MM.1S (cell line): ENCODE measurements around the gene PRKG1.

ENCODE experiments used
- DNase-seq: peaks from one replicate; pipeline ENCODE4 v3.0.0-alpha.2; 2015
- H2AFZ ChIP-seq: fragments of 300-600 bp; sonication (generic); 2 replicates; pipeline ENCODE4 v1.6.0; 2016; ENCODE audit warnings: antibody characterized with exemption, low read length
- H3F3A ChIP-seq: fragments of 300-600 bp; sonication (generic); 2 replicates; pipeline ENCODE4 v1.6.1; 2016; ENCODE audit warnings: mild to moderate bottlenecking, antibody characterized with exemption, low read length, moderate library complexity, mixed read lengths; ENCODE audit not compliant: insufficient read depth
- H3K27ac ChIP-seq: fragments of 300-600 bp; sonication (generic); 2 replicates; pipeline ENCODE4 v1.5.1; 2016; ENCODE audit warnings: mild to moderate bottlenecking, low read length
- H3K27me3 ChIP-seq: fragments of 300-600 bp; sonication (generic); replicated peaks from 2 replicates; pipeline ENCODE4 v1.6.0; 2016; ENCODE audit warnings: low read length; ENCODE audit not compliant: insufficient read depth
- H3K36me3 ChIP-seq: fragments of 300-600 bp; sonication (generic); replicated peaks from 2 replicates; pipeline ENCODE4 v1.6.1; 2016; ENCODE audit warnings: mild to moderate bottlenecking, low read length, mixed read lengths; ENCODE audit not compliant: insufficient read depth
- H3K4me1 ChIP-seq: fragments of 300-600 bp; sonication (generic); 2 replicates; pipeline ENCODE4 v1.6.1; 2016; ENCODE audit warnings: low read length, mixed read lengths
- H3K4me2 ChIP-seq: fragments of 300-600 bp; sonication (generic); 2 replicates; pipeline ENCODE4 v1.6.0; 2016; ENCODE audit warnings: low read depth, low read length
- H3K4me3 ChIP-seq: fragments of 300-600 bp; sonication (generic); 2 replicates; pipeline ENCODE4 v1.5.1; 2016; ENCODE audit warnings: low read length, mixed read lengths
- H3K79me2 ChIP-seq: fragments of 300-600 bp; sonication (generic); 2 replicates; pipeline ENCODE4 v1.6.1; 2016; ENCODE audit warnings: mixed run types, low read length, mixed read lengths
- H3K9ac ChIP-seq: fragments of 300-600 bp; sonication (generic); 2 replicates; pipeline ENCODE4 v1.6.1; 2016; ENCODE audit warnings: low read length, mixed read lengths
- H3K9me2 ChIP-seq: fragments of 300-600 bp; sonication (generic); replicated peaks from 2 replicates; pipeline ENCODE4 v1.6.1; 2016; ENCODE audit warnings: mild to moderate bottlenecking, low read length, mixed read lengths; ENCODE audit not compliant: insufficient read depth
- H3K9me3 ChIP-seq: fragments of 300-600 bp; sonication (generic); replicated peaks from 2 replicates; pipeline ENCODE4 v1.6.1; 2016; ENCODE audit warnings: mild to moderate bottlenecking, low read length, mixed read lengths; ENCODE audit not compliant: insufficient read depth
- H4K20me1 ChIP-seq: fragments of 300-600 bp; sonication (generic); 2 replicates; pipeline ENCODE4 v1.6.1; 2016; ENCODE audit warnings: mild to moderate bottlenecking, low read length, moderate library complexity, mixed read lengths; ENCODE audit not compliant: insufficient read depth
- CTCF ChIP-seq: fragments of 300-600 bp; sonication (generic); IDR thresholded peaks from 2 replicates; pipeline ENCODE4 v1.5.1; 2016; ENCODE audit warnings: antibody characterized with exemption, low read length, mixed read lengths
- EZH2 ChIP-seq: fragments of 300-600 bp; sonication (generic); optimal IDR thresholded peaks from 2 replicates; pipeline ENCODE3; 2017; ENCODE audit warnings: low read depth, mild to moderate bottlenecking, antibody characterized with exemption, low read length, mixed read lengths
- EZH2phosphoT487 ChIP-seq: fragments of 300-600 bp; sonication (generic); IDR thresholded peaks from 2 replicates; pipeline ENCODE4 v1.6.1; 2018; ENCODE audit warnings: antibody characterized with exemption, low read length

Gene PRKG1

DNA sequence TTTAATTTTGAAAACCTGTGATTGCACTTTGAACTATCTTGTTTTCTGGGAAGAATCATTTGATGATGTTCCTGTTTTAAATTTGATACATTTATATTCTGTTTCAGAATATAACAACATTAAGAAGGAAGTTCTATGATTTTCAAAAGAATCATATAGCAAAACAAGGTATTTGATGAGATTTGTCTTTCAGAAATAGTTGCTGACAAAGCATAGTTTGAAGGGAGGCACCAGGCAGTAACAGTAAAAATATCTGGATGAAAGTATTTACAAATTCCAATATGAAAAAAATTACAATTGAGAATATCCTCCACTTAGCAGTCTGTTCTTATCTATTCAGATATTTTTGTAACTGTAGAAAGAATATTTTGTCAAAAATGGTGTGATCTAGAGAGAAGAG lies 891.2 kb downstream of the PRKG1 start:
- no peaks in the 10 kb centered on the region for H3K79me2 ChIP-seq
- no peak overlapping the region for H3K9ac ChIP-seq
- no peak for TF ChIP-seq EZH2
- TF ChIP-seq CTCF = no peak
- TF ChIP-seq EZH2phosphoT487 = no peak

GRCh38 chr10:51972733-51973346 lies 898.6 kb downstream of the PRKG1 start:
- H3K4me1 ChIP-seq = no peaks in the 10 kb centered on the region
- H3K4me3 ChIP-seq = no peak overlapping the region
- no peak for DNase-seq
- no peaks in the 10 kb centered on the region for H3K9me3 ChIP-seq
- H3F3A ChIP-seq = no peaks in the 10 kb centered on the region
- H4K20me1 ChIP-seq = no peaks in the 10 kb centered on the region
- no peaks in the 10 kb centered on the region for H3K27me3 ChIP-seq
- H3K79me2 ChIP-seq = no peaks in the 10 kb centered on the region
- H3K36me3 ChIP-seq = no peaks in the 10 kb centered on the region
- H3K27ac ChIP-seq = no peak overlapping the region
- H2AFZ ChIP-seq = no peak overlapping the region
- TF ChIP-seq EZH2phosphoT487 (no peak), CTCF (no peak), EZH2 (no peak)
- H3K4me2 ChIP-seq = no peak overlapping the region
- no peak overlapping the region for H3K9ac ChIP-seq
- no peaks in the 10 kb centered on the region for H3K9me2 ChIP-seq

More for the DNA sequence above, 891.2 kb downstream of the PRKG1 start:
- no peak overlapping the region for H3K4me3 ChIP-seq
- H3K9me2 ChIP-seq = no peaks in the 10 kb centered on the region
- no peaks in the 10 kb centered on the region for H4K20me1 ChIP-seq
- no peaks in the 10 kb centered on the region for H3K9me3 ChIP-seq
- no peaks in the 10 kb centered on the region for H3F3A ChIP-seq
- no peaks in the 10 kb centered on the region for H3K4me1 ChIP-seq
- no peak overlapping the region for H3K27ac ChIP-seq
- H3K27me3 ChIP-seq = no peaks in the 10 kb centered on the region
- no peaks in the 10 kb centered on the region for H3K36me3 ChIP-seq
- H3K4me2 ChIP-seq = no peak overlapping the region
- DNase-seq = no peak
- no peak overlapping the region for H2AFZ ChIP-seq

GRCh38 chr10:51980752-51981151 lies 906.5 kb downstream of the PRKG1 start:
- Histone ChIP-seq H3K9me3 (no peaks in the 10 kb centered on the region), H3K4me1 (peaks cover 1% of the 10 kb centered on the region), H3K4me2 (no peak overlapping the region), H3F3A (peaks cover 2% of the 10 kb centered on the region; the same call in 1 of the 2 replicates), H3K27me3 (no peaks in the 10 kb centered on the region), H4K20me1 (no peaks in the 10 kb centered on the region), H3K4me3 (no peak overlapping the region), H2AFZ (no peak overlapping the region), H3K36me3 (no peaks in the 10 kb centered on the region), H3K9me2 (no peaks in the 10 kb centered on the region), H3K9ac (no peak overlapping the region), H3K27ac (no peak overlapping the region), H3K79me2 (no peaks in the 10 kb centered on the region)
- no peak for DNase-seq
- TF ChIP-seq EZH2phosphoT487 (no peak), CTCF (no peak), EZH2 (no peak)
